WTC11 (cell line): Measurements from ENCODE around the gene C1QTNF2.

Experiments
- ATF3 ChIP-seq: sonication (generic); formaldehyde crosslinking; conservative IDR thresholded peaks from 2 replicates; pipeline ENCODE4 v1.8.1; 2022; ENCODE audit warnings: mild to moderate bottlenecking, missing genetic modification reagents
- CTCF ChIP-seq: fragments of 200-600 bp; IDR thresholded peaks from 2 replicates; pipeline ENCODE4 v1.8.0; 2022; ENCODE audit warnings: antibody characterized with exemption

- TF ChIP-seq CTCF = no peak
- no peak for TF ChIP-seq ATF3 (CRISPR knock-in tag)
Measured at GRCh38 chr5:160312134-160312959, 58.1 kb downstream of the C1QTNF2 start, which contains the start of gene CCNJL.
